Breast epithelium (tissue), 4 donors: ENCODE measurements around the gene PARVB. TPM values are rescaled to one million over a fixed set of nuclear protein-coding genes. Genes with fewer than 3 reads are reported as not detected.
"Not testable (repeated sequence)": the region's sequence is repeated elsewhere in the genome, so short reads cannot be mapped to it uniquely, and the experiment has no call there.

Source experiments
- DNase-seq, 2 donors: peaks; one replicate each; pipeline ENCODE4 v3.0.0-alpha.2; 2019; ENCODE audit warnings: low spot score in 2 of 2
- H3K27ac ChIP-seq, 2 donors: fragments of 200-600 bp; sonication (generic) in 1 of 2; one replicate each; pipeline ENCODE4 v1.5.1; 2016 to 2019; ENCODE audit warnings: mild to moderate bottlenecking in 1 of 2
- H3K27me3 ChIP-seq, 2 donors: fragments of 200-600 bp; sonication (generic) in 1 of 2; one replicate each; pipeline versions ENCODE4 v1.5.1 to v1.6.0; 2017 to 2019; ENCODE audit warnings: control low read depth in 1 of 2, mild to moderate bottlenecking in 1 of 2
- H3K36me3 ChIP-seq: fragments of 200-600 bp; one replicate; pipeline ENCODE4 v1.5.1; 2019
- H3K4me1 ChIP-seq, 2 donors: fragments of 200-600 bp; sonication (generic); one replicate each; pipeline ENCODE4 v1.5.1; 2016 to 2019; ENCODE audit warnings: control low read depth in 1 of 2
- H3K4me3 ChIP-seq, 3 donors: fragments of 200-600 bp; sonication (generic); 1 replicate in 2 of 3; 2 replicates in 1 of 3; pipeline ENCODE4 v1.5.1; 2016 to 2019; ENCODE audit warnings: mild to moderate bottlenecking in 3 of 3, moderate library complexity in 2 of 3
- H3K9me3 ChIP-seq, 2 donors: fragments of 200-600 bp; sonication (generic) in 1 of 2; one replicate each; pipeline ENCODE4 v1.5.1; 2016 to 2019; ENCODE audit warnings: control low read depth in 1 of 2
- POLR2A ChIP-seq: fragments of 450-650 bp; IDR thresholded peaks from one replicate; pipeline ENCODE4 v1.6.1; 2016; ENCODE audit warnings: antibody characterized with exemption, mild to moderate bottlenecking, moderate library complexity
- POLR2AphosphoS5 ChIP-seq, 3 donors: sonication (generic); formaldehyde crosslinking; IDR thresholded peaks; one replicate each; pipeline ENCODE4 v1.6.1; 2017; ENCODE audit warnings: antibody characterized with exemption in 3 of 3
- intact Hi-C: fragments of 100-400 bp; cut with DNase I; formaldehyde crosslinking; loops from one replicate; pipeline ENCODE4 v1.15.1; 2023; ENCODE audit warnings: low total_unique reads
- total RNA-seq, 3 donors: library from RNA; depleted of rRNA; stranded (reverse); fragments of >200 nt; gene quantifications; one replicate each; pipeline ENCODE4 v1.1.0, GENCODE V29; 2016
- TF ChIP-seq, protein P1 (sequence below), 3 donors: fragments of 450-650 bp; IDR thresholded peaks; one replicate each; pipeline ENCODE4 v1.5.1; 2016 to 2017; ENCODE audit warnings: antibody characterized with exemption in 3 of 3, mild to moderate bottlenecking in 3 of 3, moderate library complexity in 3 of 3

PARVB gene
- total RNA-seq, 3 donors from 2014 or later = 12.3 to 57.6 (median 21.6) TPM

DNA sequence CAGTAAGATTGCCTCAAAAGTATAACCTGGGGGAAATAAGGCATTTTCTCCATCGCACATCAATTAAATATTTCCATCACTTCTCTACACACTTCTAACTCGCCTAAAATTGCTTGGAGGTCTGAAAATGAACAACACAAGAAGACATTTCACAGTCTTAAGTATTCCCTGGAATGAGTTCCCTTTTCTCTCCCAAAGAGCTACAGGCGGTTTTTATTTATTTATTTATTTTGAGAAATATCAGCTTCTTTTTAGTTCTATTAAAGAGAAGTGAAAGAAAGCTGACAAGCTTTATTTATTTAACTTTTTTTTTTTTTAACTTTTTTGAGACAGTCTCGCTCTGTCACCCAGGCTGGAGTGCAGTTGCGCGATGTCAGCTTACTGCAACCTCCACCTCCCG, 11.5 kb upstream of the PARVB start:
- intact Hi-C loops = no loop called here
- Histone ChIP-seq H3K4me3 (no peak overlapping the region), H3K27ac (no peak overlapping the region), H3K27me3 (no peaks in the 10 kb centered on the region), H3K36me3 (no peaks in the 10 kb centered on the region), H3K4me1 (no peaks in the 10 kb centered on the region), H3K9me3 (no peaks in the 10 kb centered on the region)
- DNase-seq = no peak
- TF ChIP-seq POLR2A (no peak), POLR2AphosphoS5 (IDR thresholded peaks at IDR 0.05) (no peak)
- TF ChIP-seq, protein P1, sequence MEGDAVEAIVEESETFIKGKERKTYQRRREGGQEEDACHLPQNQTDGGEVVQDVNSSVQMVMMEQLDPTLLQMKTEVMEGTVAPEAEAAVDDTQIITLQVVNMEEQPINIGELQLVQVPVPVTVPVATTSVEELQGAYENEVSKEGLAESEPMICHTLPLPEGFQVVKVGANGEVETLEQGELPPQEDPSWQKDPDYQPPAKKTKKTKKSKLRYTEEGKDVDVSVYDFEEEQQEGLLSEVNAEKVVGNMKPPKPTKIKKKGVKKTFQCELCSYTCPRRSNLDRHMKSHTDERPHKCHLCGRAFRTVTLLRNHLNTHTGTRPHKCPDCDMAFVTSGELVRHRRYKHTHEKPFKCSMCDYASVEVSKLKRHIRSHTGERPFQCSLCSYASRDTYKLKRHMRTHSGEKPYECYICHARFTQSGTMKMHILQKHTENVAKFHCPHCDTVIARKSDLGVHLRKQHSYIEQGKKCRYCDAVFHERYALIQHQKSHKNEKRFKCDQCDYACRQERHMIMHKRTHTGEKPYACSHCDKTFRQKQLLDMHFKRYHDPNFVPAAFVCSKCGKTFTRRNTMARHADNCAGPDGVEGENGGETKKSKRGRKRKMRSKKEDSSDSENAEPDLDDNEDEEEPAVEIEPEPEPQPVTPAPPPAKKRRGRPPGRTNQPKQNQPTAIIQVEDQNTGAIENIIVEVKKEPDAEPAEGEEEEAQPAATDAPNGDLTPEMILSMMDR (IDR thresholded peaks at IDR 0.05) = no peak

GRCh38 chr22:44014241-44014640, 9.9 kb upstream of the PARVB start:
- H3K27ac ChIP-seq = no peak overlapping the region
- H3K36me3 ChIP-seq = no peaks in the 10 kb centered on the region
- H3K9me3 ChIP-seq = no peaks in the 10 kb centered on the region
- no peaks in the 10 kb centered on the region for H3K27me3 ChIP-seq
- no peak overlapping the region for H3K4me3 ChIP-seq
- intact Hi-C loops = no loop called here
- no peaks in the 10 kb centered on the region for H3K4me1 ChIP-seq
- no peak for DNase-seq
- no peak for TF ChIP-seq POLR2AphosphoS5 (IDR thresholded peaks at IDR 0.05)
- TF ChIP-seq, protein P1 (IDR thresholded peaks at IDR 0.05) = no peak
- no peak for TF ChIP-seq POLR2A

GRCh38 chr22:44016586-44016985, 7.5 kb upstream of the PARVB start:
- H3K36me3 ChIP-seq, H3K4me3 ChIP-seq, H3K27me3 ChIP-seq, H3K27ac ChIP-seq, DNase-seq, H3K4me1 ChIP-seq, H3K9me3 ChIP-seq, intact Hi-C loops: not testable (repeated sequence)

DNA sequence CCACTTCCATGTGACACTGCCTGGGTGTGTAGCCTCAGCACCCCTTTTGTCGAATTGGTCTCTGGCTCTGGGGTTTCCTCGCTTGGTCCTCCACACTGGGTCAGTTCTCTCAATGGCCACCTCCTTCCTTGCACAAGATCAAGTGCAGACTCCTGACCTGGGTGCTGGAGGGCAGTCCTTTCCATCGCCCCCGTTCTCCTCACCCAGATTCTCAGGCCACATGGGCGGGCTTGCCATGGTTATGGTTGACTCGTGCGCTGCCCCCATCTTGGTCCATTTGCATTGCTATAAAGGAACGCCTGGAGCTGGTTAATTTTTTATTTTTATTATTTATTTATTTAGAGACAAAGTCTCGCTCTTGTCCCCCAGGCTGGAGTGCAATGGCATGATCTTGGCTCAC, 5.5 kb upstream of the PARVB start:
- Histone ChIP-seq H3K27me3 (no peaks in the 10 kb centered on the region), H3K4me1 (no peaks in the 10 kb centered on the region), H3K9me3 (no peaks in the 10 kb centered on the region), H3K4me3 (no peak overlapping the region), H3K27ac (no peak overlapping the region), H3K36me3 (no peaks in the 10 kb centered on the region)
- DNase-seq = no peak
- intact Hi-C loops = no loop called here
- TF ChIP-seq POLR2A = no peak
- no peak for TF ChIP-seq POLR2AphosphoS5 (IDR thresholded peaks at IDR 0.05)
- TF ChIP-seq, protein P1 (IDR thresholded peaks at IDR 0.05) = no peak

DNA sequence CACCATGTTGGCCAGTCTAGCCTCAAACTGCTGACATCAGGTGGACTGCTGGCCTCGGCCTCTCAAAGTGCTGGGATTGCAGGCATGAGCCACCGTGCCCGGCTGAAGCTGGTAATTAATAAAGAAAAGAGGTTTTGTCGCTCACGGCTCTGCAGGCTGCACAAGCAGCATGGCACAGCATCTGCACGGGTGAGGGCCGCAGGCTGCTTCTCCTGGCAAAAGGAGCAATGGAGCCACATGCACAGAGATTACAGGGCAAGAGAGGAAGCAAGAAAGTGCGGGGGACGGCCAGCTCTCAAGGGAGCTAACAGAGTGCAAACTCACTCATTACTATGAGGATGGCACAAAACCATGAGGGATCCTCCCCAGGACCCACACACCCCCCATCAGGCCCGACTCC, 4.7 kb upstream of the PARVB start:
- Histone ChIP-seq H3K27ac (no peak overlapping the region), H3K27me3 (no peaks in the 10 kb centered on the region), H3K4me3 (no peak overlapping the region), H3K9me3 (no peaks in the 10 kb centered on the region), H3K36me3 (no peaks in the 10 kb centered on the region), H3K4me1 (no peaks in the 10 kb centered on the region)
- intact Hi-C loops = no loop called here
- DNase-seq = no peak
- TF ChIP-seq, protein P1 (IDR thresholded peaks at IDR 0.05) = no peak
- no peak for TF ChIP-seq POLR2A

- no peaks in the 10 kb centered on the region for H3K4me1 ChIP-seq
- no peak overlapping the region for H3K4me3 ChIP-seq
- no peak overlapping the region for H3K27ac ChIP-seq
- TF ChIP-seq, protein P1 (IDR thresholded peaks at IDR 0.05) = no peak
- TF ChIP-seq POLR2A (no peak), POLR2AphosphoS5 (IDR thresholded peaks at IDR 0.05) (no peak)
- intact Hi-C loops = no loop called here
- no peaks in the 10 kb centered on the region for H3K27me3 ChIP-seq
- H3K9me3 ChIP-seq = no peaks in the 10 kb centered on the region
- DNase-seq = no peak
- no peaks in the 10 kb centered on the region for H3K36me3 ChIP-seq
Observed at GRCh38 chr22:44019846-44020245, 4.3 kb upstream of the PARVB start.
